HepG2 (cell line): ENCODE data around the gene PFKL. TPM values are rescaled to one million over a fixed set of nuclear protein-coding genes. Genes with fewer than 3 reads are reported as not detected.

Experiments
- ARNTL ChIP-seq: sonication (generic); formaldehyde crosslinking; IDR thresholded peaks from 2 replicates; pipeline ENCODE4 v1.4.0; 2020; ENCODE audit warnings: mild to moderate bottlenecking, missing genetic modification reagents
- MED1 ChIP-seq: sonication (generic); formaldehyde crosslinking; IDR thresholded peaks from 2 replicates; pipeline ENCODE4 v1.4.0; 2020; ENCODE audit warnings: missing genetic modification reagents
- NFE2 ChIP-seq: sonication (generic); formaldehyde crosslinking; IDR thresholded peaks from 2 replicates; pipeline ENCODE4 v1.4.0; 2020; ENCODE audit warnings: missing genetic modification reagents
- RBFOX2 ChIP-seq: fragments of 200-400 bp; formaldehyde crosslinking; IDR thresholded peaks from 2 replicates; pipeline ENCODE4 v1.6.1; 2017; ENCODE audit warnings: low read depth, mild to moderate bottlenecking, low read length
- REPIN1 ChIP-seq: sonication (generic); formaldehyde crosslinking; IDR thresholded peaks from 2 replicates; pipeline ENCODE4 v1.8.0; 2022; ENCODE audit warnings: missing genetic modification reagents, low read depth, mild to moderate bottlenecking, borderline replicate concordance
- ZFP41 ChIP-seq: sonication (generic); formaldehyde crosslinking; IDR thresholded peaks from 2 replicates; pipeline ENCODE4 v1.4.0; 2020; ENCODE audit warnings: mild to moderate bottlenecking, missing genetic modification reagents, borderline replicate concordance
- ZNF230 ChIP-seq: sonication (generic); formaldehyde crosslinking; IDR thresholded peaks from 2 replicates; pipeline ENCODE4 v1.4.0; 2020; ENCODE audit warnings: mild to moderate bottlenecking, missing genetic modification reagents
- ZNF619 ChIP-seq: sonication (generic); formaldehyde crosslinking; IDR thresholded peaks from 2 replicates; pipeline ENCODE4 v1.4.0; 2020; ENCODE audit warnings: mild to moderate bottlenecking, missing genetic modification reagents
- ZNF780A ChIP-seq: sonication (generic); formaldehyde crosslinking; IDR thresholded peaks from 2 replicates; pipeline ENCODE4 v1.8.0; 2022; ENCODE audit warnings: mild to moderate bottlenecking, missing genetic modification reagents, moderate library complexity
- polyA plus RNA-seq, 8 experiments: library from polyadenylated mRNA; depleted of rRNA in 3 of 8; stranded (reverse) in 7 of 8; unstranded in 1 of 8; fragments of >200 nt; fragmentation: Illumina TruSeq in 4 of 8; extraction: Trizol in 4 of 8; gene quantifications; 2 replicates each; pipeline versions ENCODE4 v1.2.1 to v1.2.3, GENCODE V29; 2011 to 2016; ENCODE audit warnings: low read depth in 4 of 8, missing spikeins in 1 of 8, mixed read lengths in 1 of 8; ENCODE audit not compliant: insufficient read depth in 1 of 8
- total RNA-seq, 5 experiments: library from RNA; depleted of rRNA; stranded (reverse); fragments of >200 nt; fragmentation: Illumina TruSeq; extraction: Trizol; gene quantifications; 2 replicates each; pipeline ENCODE4 v1.2.3, GENCODE V29; 2016; ENCODE audit warnings: low read depth in 1 of 5
- TF ChIP-seq, protein P1 (sequence below): sonication (generic); formaldehyde crosslinking; IDR thresholded peaks from one replicate; pipeline ENCODE4 v1.5.1; 2020; ENCODE audit warnings: mild to moderate bottlenecking, missing genetic modification reagents; ENCODE audit errors: not compliant biosample characterization
- TF ChIP-seq, protein P2 (sequence below), 2 experiments: sonication (generic) in 1 of 2; formaldehyde crosslinking in 1 of 2; IDR thresholded peaks; 2 replicates each; pipeline versions ENCODE4 v1.4.0 to v1.6.1; 2016 to 2020; ENCODE audit warnings: borderline replicate concordance in 1 of 2, low read depth in 1 of 2, mild to moderate bottlenecking in 1 of 2, missing genetic modification reagents in 1 of 2

PFKL gene
- total and polyA plus RNA-seq, 2 of the 13 experiments (the other 11 are each of a cell fraction or from before 2014, with no cell fraction given), result 92.8 to 106 TPM

DNA sequence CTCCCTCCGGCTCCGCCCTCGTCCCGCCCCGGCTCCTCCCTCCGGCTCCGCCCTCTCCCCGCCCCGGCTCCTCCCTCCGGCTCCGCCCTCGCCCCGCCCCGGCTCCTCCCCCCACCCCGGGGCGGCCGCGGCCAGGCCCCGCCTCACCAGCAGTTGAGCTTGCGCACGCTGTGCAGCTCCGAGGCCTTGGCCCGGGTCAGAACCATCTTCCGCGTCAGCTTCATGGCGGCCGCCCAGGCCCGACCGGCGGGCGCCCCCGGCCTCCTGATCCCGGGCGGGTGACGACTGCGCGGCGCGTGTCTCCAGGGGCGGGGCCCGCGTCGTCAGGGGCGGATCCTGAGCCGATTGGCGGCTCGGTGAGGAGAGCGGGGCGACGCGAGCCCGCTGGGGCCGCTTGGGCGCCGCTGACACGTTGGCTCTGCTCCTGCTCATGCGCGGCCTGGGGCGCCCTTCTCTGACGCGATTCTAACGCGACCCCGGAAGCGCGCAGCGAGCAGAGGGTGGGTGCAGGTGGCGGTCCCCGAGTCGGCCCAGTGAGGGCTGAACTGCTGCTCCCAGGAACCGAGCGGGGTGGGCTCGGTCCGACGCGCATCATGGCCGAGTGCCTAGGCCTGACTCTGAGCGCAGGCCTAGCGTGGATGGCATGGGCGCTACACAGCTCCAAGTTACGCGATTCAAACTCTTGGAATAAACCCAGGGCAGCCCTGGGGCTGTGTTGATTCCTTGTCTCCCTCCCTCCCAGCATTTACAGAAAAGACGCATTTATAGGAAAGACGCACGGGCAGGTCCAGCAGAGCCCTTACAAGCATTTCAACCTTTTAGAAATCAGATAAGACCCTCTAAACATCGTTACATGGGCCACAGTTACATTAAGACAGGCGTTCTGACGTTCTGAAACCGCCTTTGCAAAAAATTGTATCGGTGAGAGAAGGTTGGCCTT lies 39.4 kb downstream of the PFKL start, which contains the start of gene CFAP410 (continued):
- no peak for TF ChIP-seq ZFP41 (CRISPR knock-in tag)
- TF ChIP-seq, protein P1, sequence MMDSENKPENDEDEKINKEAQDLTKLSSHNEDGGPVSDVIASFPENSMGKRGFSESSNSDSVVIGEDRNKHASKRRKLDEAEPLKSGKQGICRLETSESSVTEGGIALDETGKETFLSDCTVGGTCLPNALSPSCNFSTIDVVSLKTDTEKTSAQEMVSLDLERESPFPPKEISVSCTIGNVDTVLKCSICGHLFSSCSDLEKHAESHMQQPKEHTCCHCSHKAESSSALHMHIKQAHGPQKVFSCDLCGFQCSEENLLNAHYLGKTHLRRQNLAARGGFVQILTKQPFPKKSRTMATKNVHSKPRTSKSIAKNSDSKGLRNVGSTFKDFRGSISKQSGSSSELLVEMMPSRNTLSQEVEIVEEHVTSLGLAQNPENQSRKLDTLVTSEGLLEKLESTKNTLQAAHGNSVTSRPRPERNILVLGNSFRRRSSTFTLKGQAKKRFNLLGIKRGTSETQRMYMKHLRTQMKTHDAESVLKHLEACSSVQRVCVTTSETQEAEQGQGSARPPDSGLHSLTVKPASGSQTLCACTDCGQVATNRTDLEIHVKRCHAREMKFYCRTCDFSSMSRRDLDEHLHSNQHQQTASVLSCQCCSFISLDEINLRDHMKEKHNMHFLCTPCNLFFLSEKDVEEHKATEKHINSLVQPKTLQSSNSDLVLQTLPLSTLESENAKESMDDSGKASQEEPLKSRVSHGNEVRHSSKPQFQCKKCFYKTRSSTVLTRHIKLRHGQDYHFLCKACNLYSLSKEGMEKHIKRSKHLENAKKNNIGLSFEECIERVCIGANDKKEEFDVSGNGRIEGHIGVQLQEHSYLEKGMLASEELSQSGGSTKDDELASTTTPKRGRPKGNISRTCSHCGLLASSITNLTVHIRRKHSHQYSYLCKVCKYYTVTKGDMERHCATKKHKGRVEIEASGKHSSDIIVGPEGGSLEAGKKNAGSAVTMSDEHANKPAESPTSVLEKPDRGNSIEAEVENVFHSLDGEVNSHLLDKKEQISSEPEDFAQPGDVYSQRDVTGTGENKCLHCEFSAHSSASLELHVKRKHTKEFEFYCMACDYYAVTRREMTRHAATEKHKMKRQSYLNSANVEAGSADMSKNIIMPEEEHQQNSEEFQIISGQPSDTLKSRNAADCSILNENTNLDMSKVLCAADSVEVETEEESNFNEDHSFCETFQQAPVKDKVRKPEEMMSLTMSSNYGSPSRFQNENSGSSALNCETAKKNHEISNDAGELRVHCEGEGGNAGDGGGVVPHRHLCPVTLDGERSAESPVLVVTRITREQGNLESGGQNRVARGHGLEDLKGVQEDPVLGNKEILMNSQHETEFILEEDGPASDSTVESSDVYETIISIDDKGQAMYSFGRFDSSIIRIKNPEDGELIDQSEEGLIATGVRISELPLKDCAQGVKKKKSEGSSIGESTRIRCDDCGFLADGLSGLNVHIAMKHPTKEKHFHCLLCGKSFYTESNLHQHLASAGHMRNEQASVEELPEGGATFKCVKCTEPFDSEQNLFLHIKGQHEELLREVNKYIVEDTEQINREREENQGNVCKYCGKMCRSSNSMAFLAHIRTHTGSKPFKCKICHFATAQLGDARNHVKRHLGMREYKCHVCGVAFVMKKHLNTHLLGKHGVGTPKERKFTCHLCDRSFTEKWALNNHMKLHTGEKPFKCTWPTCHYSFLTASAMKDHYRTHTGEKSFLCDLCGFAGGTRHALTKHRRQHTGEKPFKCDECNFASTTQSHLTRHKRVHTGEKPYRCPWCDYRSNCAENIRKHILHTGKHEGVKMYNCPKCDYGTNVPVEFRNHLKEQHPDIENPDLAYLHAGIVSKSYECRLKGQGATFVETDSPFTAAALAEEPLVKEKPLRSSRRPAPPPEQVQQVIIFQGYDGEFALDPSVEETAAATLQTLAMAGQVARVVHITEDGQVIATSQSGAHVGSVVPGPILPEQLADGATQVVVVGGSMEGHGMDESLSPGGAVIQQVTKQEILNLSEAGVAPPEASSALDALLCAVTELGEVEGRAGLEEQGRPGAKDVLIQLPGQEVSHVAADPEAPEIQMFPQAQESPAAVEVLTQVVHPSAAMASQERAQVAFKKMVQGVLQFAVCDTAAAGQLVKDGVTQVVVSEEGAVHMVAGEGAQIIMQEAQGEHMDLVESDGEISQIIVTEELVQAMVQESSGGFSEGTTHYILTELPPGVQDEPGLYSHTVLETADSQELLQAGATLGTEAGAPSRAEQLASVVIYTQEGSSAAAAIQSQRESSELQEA, result peak; percentile 85
- TF ChIP-seq ARNTL (CRISPR knock-in tag), result peak; percentile 83
- TF ChIP-seq, protein P2, sequence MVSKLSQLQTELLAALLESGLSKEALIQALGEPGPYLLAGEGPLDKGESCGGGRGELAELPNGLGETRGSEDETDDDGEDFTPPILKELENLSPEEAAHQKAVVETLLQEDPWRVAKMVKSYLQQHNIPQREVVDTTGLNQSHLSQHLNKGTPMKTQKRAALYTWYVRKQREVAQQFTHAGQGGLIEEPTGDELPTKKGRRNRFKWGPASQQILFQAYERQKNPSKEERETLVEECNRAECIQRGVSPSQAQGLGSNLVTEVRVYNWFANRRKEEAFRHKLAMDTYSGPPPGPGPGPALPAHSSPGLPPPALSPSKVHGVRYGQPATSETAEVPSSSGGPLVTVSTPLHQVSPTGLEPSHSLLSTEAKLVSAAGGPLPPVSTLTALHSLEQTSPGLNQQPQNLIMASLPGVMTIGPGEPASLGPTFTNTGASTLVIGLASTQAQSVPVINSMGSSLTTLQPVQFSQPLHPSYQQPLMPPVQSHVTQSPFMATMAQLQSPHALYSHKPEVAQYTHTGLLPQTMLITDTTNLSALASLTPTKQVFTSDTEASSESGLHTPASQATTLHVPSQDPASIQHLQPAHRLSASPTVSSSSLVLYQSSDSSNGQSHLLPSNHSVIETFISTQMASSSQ (IDR thresholded peaks at IDR 0.05; ENCODE audit: low read depth), result no peak
- TF ChIP-seq, protein P2 (CRISPR knock-in tag; IDR thresholded peaks at IDR 0.05; ENCODE audit: borderline replicate concordance), result peak; percentile 68
- no peak for TF ChIP-seq NFE2
- TF ChIP-seq RBFOX2, result peak; percentile 99
- TF ChIP-seq MED1, result peak; percentile 89
- 0 out of 2 replicates have a peak, but pooled peaks have one; percentile 75 for TF ChIP-seq ZNF230 (CRISPR knock-in tag)
- TF ChIP-seq ZNF619 (CRISPR knock-in tag), result no peak
- no peak for TF ChIP-seq ZNF780A (CRISPR knock-in tag)
- TF ChIP-seq REPIN1 (CRISPR knock-in tag), result peak; percentile 82; the same call in 1 of the 2 replicates
